GM12891 (cell line): ENCODE results near the gene RRP15.

Experiments
- DNase-seq: peaks from one replicate; pipeline ENCODE4 v3.0.0; 2011; ENCODE audit warnings: low spot score; ENCODE audit not compliant: insufficient read length
- FAIRE-seq: peaks from 2 replicates; lab custom pipeline; 2011; peaks lifted over from hg19 to GRCh38; lab: Jason Lieb, UNC
- PAX5 ChIP-seq: IDR thresholded peaks from 2 replicates; pipeline ENCODE4 v1.6.1; 2011; ENCODE audit warnings: low read length, moderate library complexity, mild to moderate bottlenecking; ENCODE audit not compliant: insufficient read depth, severe bottlenecking
- POLR2A ChIP-seq: IDR thresholded peaks from 2 replicates; pipeline ENCODE4 v1.6.1; 2011; ENCODE audit warnings: low read depth, low read length, control low read depth
- POLR2AphosphoS5 ChIP-seq: IDR thresholded peaks from 2 replicates; pipeline ENCODE4 v1.6.1; 2011; ENCODE audit warnings: low read depth, low read length, control low read depth
- POU2F2 ChIP-seq: IDR thresholded peaks from 2 replicates; pipeline ENCODE4 v1.6.1; 2011; ENCODE audit warnings: low read depth, mild to moderate bottlenecking, control low read depth, low read length, moderate library complexity
- SPI1 ChIP-seq: IDR thresholded peaks from 2 replicates; pipeline ENCODE4 v1.6.1; 2011; ENCODE audit warnings: low read depth, low read length, control low read depth
- TAF1 ChIP-seq: IDR thresholded peaks from 2 replicates; pipeline ENCODE4 v1.6.1; 2011; ENCODE audit warnings: low read depth, low read length, control low read depth

Gene RRP15

DNA sequence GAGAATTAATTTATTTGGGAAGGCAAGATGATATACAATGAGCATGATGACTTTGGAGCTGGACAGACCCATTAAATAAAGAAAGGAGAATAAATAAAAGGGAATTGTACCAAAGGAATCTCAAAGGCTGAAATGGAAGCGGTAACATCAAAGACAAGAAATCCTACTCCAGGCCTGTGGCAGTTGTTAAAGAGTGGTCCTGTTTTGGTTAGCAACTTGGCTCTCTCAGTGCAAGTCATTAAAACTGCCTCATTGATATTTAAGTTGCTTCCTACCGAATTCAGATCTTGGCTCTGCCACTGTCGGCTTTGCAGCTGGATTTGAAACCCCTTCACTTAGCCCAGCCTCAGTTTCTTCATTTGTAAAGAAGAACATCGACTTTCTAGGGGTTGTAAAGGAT, 70.2 kb downstream of the RRP15 start:
- DNase-seq (no peak), FAIRE-seq (no peak)
- no peak for TF ChIP-seq POLR2AphosphoS5
- TF ChIP-seq SPI1 = no peak
- TF ChIP-seq TAF1 = no peak
- no peak for TF ChIP-seq PAX5
- TF ChIP-seq POU2F2 = no peak
- TF ChIP-seq POLR2A = no peak

DNA sequence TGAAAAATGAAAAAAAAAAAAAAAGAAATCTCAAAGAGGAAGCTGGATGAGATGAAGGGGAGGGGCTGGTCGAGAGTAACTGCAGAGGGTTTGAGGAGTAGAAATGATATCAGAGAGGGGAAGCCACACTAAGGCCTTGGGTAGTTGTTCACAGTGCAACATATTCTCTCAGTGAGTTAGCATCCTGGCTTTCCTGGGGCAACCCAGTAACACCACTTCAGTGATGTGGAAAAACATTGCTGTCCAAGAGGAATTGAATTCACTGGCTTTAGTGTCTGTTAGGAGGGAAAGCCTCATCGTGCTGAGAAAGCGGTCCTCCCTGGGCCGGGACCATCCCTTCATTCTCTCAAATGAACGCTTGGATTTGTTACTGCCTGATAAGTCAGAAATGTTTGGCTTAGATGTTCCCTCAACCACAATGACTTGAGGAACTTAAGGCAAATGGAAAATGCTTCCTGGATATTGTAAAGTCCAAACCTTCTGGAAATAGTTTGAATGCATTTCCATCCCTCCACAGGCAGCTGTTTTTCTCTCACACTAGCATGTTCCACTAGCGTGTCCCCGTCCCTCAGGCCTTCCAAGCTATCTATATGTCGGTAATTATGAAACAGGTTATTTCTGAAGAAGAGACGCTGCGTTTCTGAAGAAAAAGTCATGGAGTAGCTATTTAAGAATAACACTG, 72.3 kb downstream of the RRP15 start:
- no peak for FAIRE-seq
- no peak for TF ChIP-seq POU2F2
- TF ChIP-seq POLR2A = no peak
- TF ChIP-seq SPI1 = no peak
- TF ChIP-seq POLR2AphosphoS5 = no peak
- no peak for TF ChIP-seq PAX5
- TF ChIP-seq TAF1 = no peak
- DNase-seq = no peak

GRCh38 chr1:218357893-218358232, 72.8 kb downstream of the RRP15 start:
- FAIRE-seq (no peak), DNase-seq (no peak)
- TF ChIP-seq TAF1 = no peak
- TF ChIP-seq PAX5 = no peak
- no peak for TF ChIP-seq POLR2AphosphoS5
- TF ChIP-seq SPI1 = no peak
- TF ChIP-seq POU2F2 = no peak
- TF ChIP-seq POLR2A = no peak

DNA sequence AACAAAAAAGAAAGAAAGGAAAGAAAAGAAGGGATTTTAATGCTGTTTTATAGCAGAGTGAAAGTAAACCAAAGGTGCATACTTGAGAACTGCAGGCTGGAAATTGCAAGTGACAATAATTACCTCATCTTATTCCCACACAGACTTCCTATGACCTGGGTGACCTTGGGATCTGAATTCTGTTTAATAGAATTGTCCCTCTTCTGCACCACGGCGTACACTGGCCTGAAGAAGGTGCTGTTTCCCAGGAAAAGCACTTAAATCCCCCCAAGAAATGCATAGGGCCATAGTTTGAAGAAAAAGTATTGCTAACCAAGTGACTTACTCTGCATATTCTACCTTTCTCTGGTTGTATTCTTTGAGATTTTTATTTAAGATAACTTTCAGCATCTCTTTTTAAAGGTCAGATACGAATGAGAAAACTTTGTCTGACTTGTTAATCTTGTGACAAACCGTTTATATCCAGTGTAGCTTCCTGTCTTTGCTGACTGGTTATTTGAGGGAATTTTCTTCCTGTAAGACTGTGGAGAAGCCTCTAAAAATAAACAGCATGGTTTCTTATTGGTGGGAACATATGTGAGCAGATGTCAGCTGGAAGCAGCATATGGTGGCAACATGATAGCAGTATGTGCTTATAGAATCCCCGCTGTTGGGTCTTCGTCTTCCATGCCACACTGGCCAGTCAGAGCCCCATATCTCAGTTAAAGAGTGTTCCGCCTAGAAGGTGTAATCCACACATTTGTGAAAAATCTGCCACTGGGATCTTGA, 76.4 kb downstream of the RRP15 start:
- FAIRE-seq (no peak), DNase-seq (no peak)
- TF ChIP-seq PAX5 (no peak), TAF1 (no peak), POLR2A (no peak), SPI1 (no peak), POLR2AphosphoS5 (no peak), POU2F2 (no peak)

GRCh38 chr1:218362418-218363076, 77.5 kb downstream of the RRP15 start:
- DNase-seq (no peak), FAIRE-seq (no peak)
- TF ChIP-seq POU2F2 (no peak), TAF1 (no peak), POLR2AphosphoS5 (no peak), POLR2A (no peak), PAX5 (no peak)

- TF ChIP-seq POLR2A (no peak), PAX5 (no peak), POLR2AphosphoS5 (no peak), TAF1 (no peak), SPI1 (no peak), POU2F2 (no peak)
- FAIRE-seq (no peak), DNase-seq (no peak)
These were observed 78.0 kb downstream of the RRP15 start for GRCh38 chr1:218363141-218363540.

DNA sequence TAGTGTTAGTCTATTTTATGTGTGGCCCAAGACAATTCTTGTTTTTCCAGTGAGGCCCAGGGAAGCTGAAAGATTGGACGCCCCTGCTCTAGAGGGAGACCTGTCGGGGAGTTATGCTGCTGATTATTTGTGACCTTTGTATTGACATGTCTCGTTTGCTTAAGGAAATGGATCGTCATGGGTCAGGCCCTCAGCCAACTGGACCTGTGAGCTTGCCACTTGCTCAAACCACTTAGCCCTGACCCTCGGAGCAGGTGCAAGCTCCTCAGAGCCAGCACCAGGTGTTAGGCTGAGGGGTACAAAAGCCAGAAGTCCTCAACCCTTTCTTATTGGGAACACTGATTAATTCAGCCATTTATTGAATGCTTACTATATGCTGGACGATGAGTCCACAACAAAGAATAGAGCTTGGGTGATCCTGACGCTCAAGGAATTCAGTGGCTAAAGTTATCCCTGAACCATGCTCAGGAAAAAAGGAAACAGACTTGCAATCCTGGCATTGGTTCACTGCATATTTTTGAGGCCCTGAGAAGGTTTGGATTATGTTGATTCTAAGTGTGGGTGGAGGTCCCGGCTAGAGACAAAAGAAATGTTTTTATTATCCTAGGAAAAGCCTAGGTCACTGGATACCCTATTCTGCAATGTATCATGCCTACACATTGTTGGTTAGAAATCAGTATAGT, 79.1 kb downstream of the RRP15 start:
- no peak for TF ChIP-seq POLR2AphosphoS5
- TF ChIP-seq PAX5 = no peak
- TF ChIP-seq POLR2A = no peak
- no peak for TF ChIP-seq SPI1
- TF ChIP-seq TAF1 = no peak
- no peak for TF ChIP-seq POU2F2
- DNase-seq (no peak), FAIRE-seq (no peak)

GRCh38 chr1:218365226-218365999, 80.3 kb downstream of the RRP15 start:
- FAIRE-seq (no peak), DNase-seq (no peak)
- TF ChIP-seq TAF1 = no peak
- TF ChIP-seq POLR2AphosphoS5 = no peak
- no peak for TF ChIP-seq SPI1
- no peak for TF ChIP-seq POLR2A
- no peak for TF ChIP-seq PAX5
- TF ChIP-seq POU2F2 = no peak

GRCh38 chr1:218366322-218367052, 81.4 kb downstream of the RRP15 start:
- TF ChIP-seq PAX5 = no peak
- no peak for DNase-seq

More at GRCh38 chr1:218366322-218367052, 81.4 kb downstream of the RRP15 start:
- no peak for FAIRE-seq
